Lower lobe of right lung (tissue), 2 donors: Measurements from ENCODE around the gene SLC24A3. TPM values are rescaled to one million over a fixed set of nuclear protein-coding genes. Genes with fewer than 3 reads are reported as not detected.

Source experiments
- ATAC-seq, 2 donors: fragments of 200-7000 bp; cut with Tn5 transposase; one replicate each; pipeline ENCODE4 v1.9.1; 2020 to 2022; ENCODE audit warnings: mild to moderate bottlenecking in 2 of 2, moderate library complexity in 2 of 2
- DNase-seq: peaks from one replicate; pipeline ENCODE4 v3.0.0-alpha.2; 2020
- H3K27ac ChIP-seq: fragments of 200-600 bp; one replicate; pipeline ENCODE4 v1.8.0; 2022
- H3K27me3 ChIP-seq: fragments of 200-600 bp; one replicate; pipeline ENCODE4 v1.8.0; 2022; ENCODE audit warnings: low read depth
- H3K36me3 ChIP-seq: fragments of 200-600 bp; one replicate; pipeline ENCODE4 v1.8.0; 2022; ENCODE audit warnings: mild to moderate bottlenecking
- H3K4me1 ChIP-seq: fragments of 200-600 bp; one replicate; pipeline ENCODE4 v1.8.0; 2022
- H3K4me3 ChIP-seq: fragments of 200-600 bp; one replicate; pipeline ENCODE4 v1.8.0; 2022; ENCODE audit warnings: mild to moderate bottlenecking
- H3K9me3 ChIP-seq: fragments of 200-600 bp; one replicate; pipeline ENCODE4 v1.8.0; 2022
- intact Hi-C: fragments of 100-400 bp; cut with DNase I; formaldehyde crosslinking; loops from one replicate; pipeline ENCODE4 v1.11.0; 2022
- total RNA-seq: library from RNA; stranded (reverse); fragmentation: NEBNext Ultra II Directional; extraction: Animal tissue kit (Norgen Biotek cat#: 25700); gene quantifications from one replicate; pipeline ENCODE4 v1.2.1, GENCODE V29; 2021
- TF ChIP-seq, protein P1 (sequence below): fragments of 200-600 bp; IDR thresholded peaks from one replicate; pipeline ENCODE4 v1.8.0; 2022; ENCODE audit warnings: antibody characterized with exemption, mild to moderate bottlenecking
- donor health status: DM: no; HTN: yes; CAD: no; lungs with severe emphysema.

The SLC24A3 gene
- total RNA-seq, 1 donor from 2014 or later: 7.9 TPM

DNA sequence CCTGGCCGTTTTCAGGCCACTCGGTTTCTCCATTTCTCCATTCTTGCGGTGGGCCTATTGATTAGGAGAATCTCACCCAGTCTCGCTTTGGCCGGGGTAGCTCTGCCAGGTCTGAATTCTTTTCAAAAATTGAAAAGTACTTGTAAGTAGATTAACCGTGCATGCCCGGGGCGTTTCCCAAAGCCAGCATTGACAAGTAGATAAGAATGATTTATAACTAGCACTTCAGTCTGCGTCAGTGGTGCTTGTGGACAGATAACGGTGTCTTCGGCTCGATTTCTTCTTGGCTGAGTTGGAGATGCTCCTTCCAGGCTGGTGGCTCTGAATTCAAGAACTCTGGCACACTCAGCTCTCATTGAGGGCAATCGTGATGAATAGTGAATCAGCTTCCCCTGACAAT is 29.0 kb downstream of the SLC24A3 start:
- TF ChIP-seq, protein P1, sequence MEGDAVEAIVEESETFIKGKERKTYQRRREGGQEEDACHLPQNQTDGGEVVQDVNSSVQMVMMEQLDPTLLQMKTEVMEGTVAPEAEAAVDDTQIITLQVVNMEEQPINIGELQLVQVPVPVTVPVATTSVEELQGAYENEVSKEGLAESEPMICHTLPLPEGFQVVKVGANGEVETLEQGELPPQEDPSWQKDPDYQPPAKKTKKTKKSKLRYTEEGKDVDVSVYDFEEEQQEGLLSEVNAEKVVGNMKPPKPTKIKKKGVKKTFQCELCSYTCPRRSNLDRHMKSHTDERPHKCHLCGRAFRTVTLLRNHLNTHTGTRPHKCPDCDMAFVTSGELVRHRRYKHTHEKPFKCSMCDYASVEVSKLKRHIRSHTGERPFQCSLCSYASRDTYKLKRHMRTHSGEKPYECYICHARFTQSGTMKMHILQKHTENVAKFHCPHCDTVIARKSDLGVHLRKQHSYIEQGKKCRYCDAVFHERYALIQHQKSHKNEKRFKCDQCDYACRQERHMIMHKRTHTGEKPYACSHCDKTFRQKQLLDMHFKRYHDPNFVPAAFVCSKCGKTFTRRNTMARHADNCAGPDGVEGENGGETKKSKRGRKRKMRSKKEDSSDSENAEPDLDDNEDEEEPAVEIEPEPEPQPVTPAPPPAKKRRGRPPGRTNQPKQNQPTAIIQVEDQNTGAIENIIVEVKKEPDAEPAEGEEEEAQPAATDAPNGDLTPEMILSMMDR: no peak
- H3K27ac ChIP-seq: peak overlapping the region; percentile 18
- H3K36me3 ChIP-seq: no peaks in the 10 kb centered on the region
- no peaks in the 10 kb centered on the region for H3K9me3 ChIP-seq
- no peak overlapping the region for H3K4me3 ChIP-seq
- H3K27me3 ChIP-seq: no peaks in the 10 kb centered on the region
- DNase-seq (no peak), ATAC-seq (no peak)
- H3K4me1 ChIP-seq: no peaks in the 10 kb centered on the region
- intact Hi-C loops: no loop called here

DNA sequence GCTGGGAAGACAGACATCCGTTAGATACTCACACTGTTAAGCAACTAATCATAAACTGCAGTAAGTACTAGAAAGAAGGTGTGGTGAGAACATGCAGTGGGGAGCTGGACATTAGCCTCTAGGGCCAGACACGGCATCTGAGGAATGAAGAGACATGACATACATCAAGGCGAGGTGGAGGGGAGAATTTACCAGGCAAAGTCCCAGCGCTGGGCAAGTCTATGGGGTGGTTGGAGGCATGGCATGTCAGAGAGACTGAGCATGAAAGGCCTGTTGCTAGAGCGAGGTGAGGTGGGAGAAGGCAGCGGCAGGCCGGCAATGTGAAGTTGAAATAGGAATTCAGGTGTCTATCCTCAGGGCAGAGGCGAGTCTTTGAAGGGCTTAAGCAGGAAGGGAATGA is 31.8 kb downstream of the SLC24A3 start:
- DNase-seq (no peak), ATAC-seq (no peak)
- Histone ChIP-seq H3K9me3 (no peaks in the 10 kb centered on the region), H3K4me1 (peaks cover 5% of the 10 kb centered on the region), H3K27me3 (no peaks in the 10 kb centered on the region), H3K36me3 (no peaks in the 10 kb centered on the region), H3K4me3 (no peak overlapping the region), H3K27ac (no peak overlapping the region)
- intact Hi-C loops: no loop called here
- TF ChIP-seq, protein P1: no peak

DNA sequence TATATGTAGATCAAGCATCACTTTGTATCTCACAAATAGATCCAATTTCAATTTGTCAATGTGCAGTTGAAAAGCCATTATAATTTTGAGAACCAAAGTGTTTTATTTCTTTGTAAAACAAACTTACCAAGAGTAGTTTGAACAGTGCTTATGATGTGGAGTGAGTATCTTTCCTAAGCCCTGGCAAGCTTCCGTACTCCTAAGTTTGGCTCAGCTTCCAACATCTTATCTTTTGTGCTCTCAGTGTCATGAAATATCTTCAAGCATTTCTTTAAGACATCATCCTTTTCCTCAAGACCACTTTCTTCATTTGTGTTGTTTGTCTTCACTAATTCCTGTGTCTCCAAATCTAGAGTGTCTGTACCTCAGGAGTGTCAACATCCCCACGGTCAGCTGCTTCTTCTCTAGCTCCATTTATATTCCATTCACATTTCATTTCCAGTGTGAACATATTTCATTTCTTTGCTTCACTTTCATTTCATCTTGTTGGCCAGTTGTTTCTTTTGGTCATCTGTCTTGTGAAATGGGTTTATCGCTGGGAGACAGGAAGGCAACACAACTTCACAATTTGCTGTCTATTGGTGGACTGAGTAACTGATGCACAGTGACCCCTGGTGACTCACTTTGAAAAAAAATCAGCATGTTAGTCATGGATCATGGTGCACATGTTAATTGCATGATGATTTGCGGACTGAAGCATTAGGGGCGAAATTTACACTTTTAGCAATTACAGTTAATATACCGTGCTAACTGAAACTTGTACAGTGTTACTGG is 36.9 kb downstream of the SLC24A3 start:
- ATAC-seq (peak in 1 of 2 donors; percentile 34), DNase-seq (no peak)
- TF ChIP-seq, protein P1: no peak
- Histone ChIP-seq H3K27ac (no peak overlapping the region), H3K9me3 (no peaks in the 10 kb centered on the region), H3K36me3 (no peaks in the 10 kb centered on the region), H3K4me1 (peaks cover 32% of the 10 kb centered on the region), H3K4me3 (no peak overlapping the region), H3K27me3 (no peaks in the 10 kb centered on the region)
- intact Hi-C loops: no loop called here

DNA sequence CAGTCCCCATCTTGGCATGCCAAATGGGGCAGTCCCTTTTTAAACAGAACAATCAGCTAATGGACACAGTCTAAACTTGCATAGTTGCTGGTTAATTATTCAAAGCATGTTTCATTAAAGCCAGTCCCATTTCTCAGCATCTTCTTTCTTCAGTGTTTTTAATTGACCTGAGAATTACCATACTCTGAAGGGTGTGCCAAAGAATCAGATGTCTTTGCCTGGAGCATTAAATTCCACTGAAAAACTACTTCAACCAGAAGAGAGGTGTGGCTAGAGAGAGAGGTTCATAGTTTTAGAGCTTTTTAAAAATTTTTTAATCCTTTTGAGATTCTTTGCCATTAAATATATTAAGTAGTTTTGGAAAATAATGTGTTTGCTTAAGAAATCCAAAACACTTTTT is 37.9 kb downstream of the SLC24A3 start:
- Histone ChIP-seq H3K4me1 (peaks cover 32% of the 10 kb centered on the region), H3K36me3 (no peaks in the 10 kb centered on the region), H3K27ac (no peak overlapping the region), H3K4me3 (no peak overlapping the region), H3K9me3 (no peaks in the 10 kb centered on the region), H3K27me3 (no peaks in the 10 kb centered on the region)
- TF ChIP-seq, protein P1: no peak
- intact Hi-C loops: no loop called here
- DNase-seq: no peak
- ATAC-seq: no peak

DNA sequence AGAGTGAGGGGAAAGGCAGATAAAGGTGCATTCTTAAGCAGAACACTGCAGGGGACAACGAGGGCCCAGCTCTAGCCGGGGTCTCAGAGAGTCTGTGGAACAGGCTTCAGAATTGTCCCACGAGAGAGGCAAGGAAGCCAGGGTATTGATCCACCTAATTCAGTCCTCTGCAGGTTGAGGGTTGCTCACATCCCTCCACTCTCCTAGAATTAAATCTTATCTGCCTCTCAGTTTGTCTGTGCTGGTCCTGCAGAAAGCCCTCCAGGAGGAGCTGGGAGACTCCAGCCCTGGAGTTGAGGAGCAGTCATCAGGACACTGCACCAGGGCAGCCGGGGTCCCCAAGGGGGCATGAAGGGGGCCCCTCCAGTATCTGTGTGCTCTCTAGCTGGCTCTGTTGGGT is 39.1 kb downstream of the SLC24A3 start:
- Histone ChIP-seq H3K27ac (peak overlapping the region; percentile 20), H3K4me1 (peaks cover 32% of the 10 kb centered on the region), H3K36me3 (no peaks in the 10 kb centered on the region), H3K9me3 (no peaks in the 10 kb centered on the region), H3K27me3 (no peaks in the 10 kb centered on the region), H3K4me3 (no peak overlapping the region)
- intact Hi-C loops: no loop called here
- ATAC-seq (no peak), DNase-seq (no peak)
- TF ChIP-seq, protein P1: no peak
